Trophoblast cell (in vitro differentiated cells and primary cell): ENCODE results near the gene LCT.

Experiments
- DNase-seq, 2 donors: peaks; one replicate each; pipeline ENCODE4 v3.0.0-alpha.2; 2016
- H2AFZ ChIP-seq: 2 replicates; pipeline ENCODE4 v1.6.1; 2013; ENCODE audit warnings: low read length, moderate library complexity, mild to moderate bottlenecking; ENCODE audit not compliant: insufficient read depth, poor library complexity
- H2AK5ac ChIP-seq: 2 replicates; pipeline ENCODE4 v1.6.1; 2013; ENCODE audit warnings: mild to moderate bottlenecking, low read length
- H2BK120ac ChIP-seq: 2 replicates; pipeline ENCODE4 v1.6.1; 2013; ENCODE audit warnings: low read length, mild to moderate bottlenecking, moderate library complexity; ENCODE audit not compliant: insufficient read depth, poor library complexity
- H2BK12ac ChIP-seq: 2 replicates; pipeline ENCODE4 v1.6.1; 2013; ENCODE audit warnings: mild to moderate bottlenecking, low read length, moderate library complexity
- H2BK5ac ChIP-seq: 2 replicates; pipeline ENCODE4 v1.6.1; 2013; ENCODE audit warnings: low read length, low read depth, moderate library complexity, mild to moderate bottlenecking; ENCODE audit not compliant: poor library complexity
- H3K14ac ChIP-seq: 2 replicates; pipeline ENCODE4 v1.6.1; 2013; ENCODE audit warnings: mild to moderate bottlenecking, low read length
- H3K18ac ChIP-seq: 2 replicates; pipeline ENCODE4 v1.6.1; 2013; ENCODE audit warnings: mild to moderate bottlenecking, low read length
- H3K23ac ChIP-seq: 2 replicates; pipeline ENCODE4 v1.6.1; 2013; ENCODE audit warnings: low read length
- H3K27ac ChIP-seq: 2 replicates; pipeline ENCODE4 v1.5.1; 2013; ENCODE audit warnings: low read depth, mild to moderate bottlenecking, inconsistent platforms, low read length, moderate library complexity
- H3K27me3 ChIP-seq: 2 replicates; pipeline ENCODE4 v1.6.1; 2013; ENCODE audit warnings: inconsistent platforms, mild to moderate bottlenecking, low read length, moderate library complexity; ENCODE audit not compliant: insufficient read depth
- H3K36me3 ChIP-seq, 2 experiments: 1 replicate in 1 of 2; 2 replicates in 1 of 2; pipeline ENCODE4 v1.6.1; 2013; ENCODE audit warnings: low read length in 2 of 2, mild to moderate bottlenecking in 2 of 2, moderate library complexity in 1 of 2; ENCODE audit not compliant: insufficient read depth in 2 of 2, control insufficient read depth in 1 of 2
- H3K4ac ChIP-seq: 2 replicates; pipeline ENCODE4 v1.6.1; 2013; ENCODE audit warnings: low read depth, mild to moderate bottlenecking, low read length, moderate library complexity
- H3K4me1 ChIP-seq, 2 experiments: 1 replicate in 1 of 2; 2 replicates in 1 of 2; pipeline ENCODE4 v1.6.1; 2013; ENCODE audit warnings: low read length in 2 of 2, mild to moderate bottlenecking in 2 of 2, moderate library complexity in 1 of 2; ENCODE audit not compliant: insufficient read depth in 2 of 2, control insufficient read depth in 1 of 2
- H3K4me2 ChIP-seq: 2 replicates; pipeline ENCODE4 v1.6.1; 2013; ENCODE audit warnings: inconsistent platforms, mild to moderate bottlenecking, low read length, moderate library complexity
- H3K4me3 ChIP-seq: 2 replicates; pipeline ENCODE4 v1.5.1; 2013; ENCODE audit warnings: mild to moderate bottlenecking, low read depth, low read length, inconsistent platforms
- H3K79me1 ChIP-seq: one replicate; pipeline ENCODE4 v1.6.1; 2013; ENCODE audit warnings: low read length
- H3K79me2 ChIP-seq: 2 replicates; pipeline ENCODE4 v1.6.1; 2013; ENCODE audit warnings: low read length, mild to moderate bottlenecking; ENCODE audit not compliant: control insufficient read depth, insufficient read depth, poor library complexity
- H3K9ac ChIP-seq: 2 replicates; pipeline ENCODE4 v1.6.1; 2013; ENCODE audit warnings: mild to moderate bottlenecking, low read length
- H3K9me3 ChIP-seq: 2 replicates; pipeline ENCODE4 v1.6.1; 2013; ENCODE audit warnings: low read depth, mild to moderate bottlenecking, control low read depth, inconsistent platforms, low read length; ENCODE audit not compliant: insufficient read depth
- H4K12ac ChIP-seq: 2 replicates; pipeline ENCODE4 v1.6.1; 2013; ENCODE audit warnings: low read depth, mild to moderate bottlenecking, low read length, moderate library complexity
- H4K8ac ChIP-seq: 2 replicates; pipeline ENCODE4 v1.6.1; 2013; ENCODE audit warnings: low read depth, mild to moderate bottlenecking, low read length, moderate library complexity
- H4K91ac ChIP-seq: one replicate; pipeline ENCODE4 v1.6.1; 2013; ENCODE audit warnings: low read depth, mild to moderate bottlenecking, low read length, moderate library complexity
- WGBS: extraction: QIAGEN DNeasy Blood & Tissue Kit; methylation state at CpG from one replicate; pipeline ENCODE4 v1.1.7; 2013; ENCODE audit warnings: missing lambda C conversion rate; ENCODE audit not compliant: insufficient read length, insufficient coverage; ENCODE audit errors: extremely low coverage; 5-methylcytosine and 5-hydroxymethylcytosine counted together

Gene LCT

GRCh38 chr2:135742325-135742757, 94.6 kb downstream of the LCT start:
- peak overlapping the region; percentile 98 for H4K8ac ChIP-seq
- peak overlapping the region; percentile 83 for H3K14ac ChIP-seq
- H3K4me1 ChIP-seq = peaks cover 0 to 3% of the 10 kb centered on the region in 2 experiments
- H3K79me2 ChIP-seq = peaks cover 14% of the 10 kb centered on the region
- H3K27me3 ChIP-seq = no peaks in the 10 kb centered on the region
- peak overlapping the region; percentile 80 for H3K4ac ChIP-seq
- H2BK120ac ChIP-seq = peak overlapping the region; percentile 78
- H2BK12ac ChIP-seq = no peak overlapping the region
- no CpG with 5 or more reads among the region's 34 CpGs for WGBS
- H3K9ac ChIP-seq = peak overlapping the region; percentile 99
- peak overlapping the region; percentile 65 for H2AK5ac ChIP-seq
- peak overlapping the region; percentile 65 for H2AFZ ChIP-seq
- no peaks in the 10 kb centered on the region for H3K9me3 ChIP-seq
- peak overlapping the region; percentile 90 for H4K91ac ChIP-seq
- H3K23ac ChIP-seq = no peak overlapping the region
- peak; percentile 48 to 69 for DNase-seq
- peak overlapping the region; percentile 78 for H3K4me3 ChIP-seq
- peaks cover 0 to 2% of the 10 kb centered on the region in 2 experiments for H3K36me3 ChIP-seq
- peak overlapping the region; percentile 99 for H3K27ac ChIP-seq
- H3K4me2 ChIP-seq = peak overlapping the region; percentile 66
- peak overlapping the region; percentile 71 for H2BK5ac ChIP-seq
- peak overlapping the region; percentile 78 for H4K12ac ChIP-seq
- H3K18ac ChIP-seq = peak overlapping the region; percentile 83
- peaks cover 8% of the 10 kb centered on the region for H3K79me1 ChIP-seq

- Histone ChIP-seq H3K18ac (peak within 1 kb of the TSS; percentile 83), H2AFZ (peak within 1 kb of the TSS; percentile 93), H3K79me1 (peaks cover 8% of the 10 kb centered on the region), H3K23ac (no peak within 1 kb of the TSS), H4K12ac (peak within 1 kb of the TSS; percentile 78), H3K4me2 (peak within 1 kb of the TSS; percentile 66), H3K4me1 (peaks cover 0 to 3% of the 10 kb centered on the region in 2 experiments), H3K14ac (peak within 1 kb of the TSS; percentile 83), H3K36me3 (peaks cover 0 to 2% of the 10 kb centered on the region in 2 experiments), H2BK5ac (peak within 1 kb of the TSS; percentile 71), H4K8ac (peak within 1 kb of the TSS; percentile 98), H3K4me3 (peak within 1 kb of the TSS; percentile 78), H3K27ac (peak within 1 kb of the TSS; percentile 99), H3K9ac (peak within 1 kb of the TSS; percentile 99), H2BK120ac (peak within 1 kb of the TSS; percentile 78), H2AK5ac (peak within 1 kb of the TSS; percentile 65), H3K79me2 (peaks cover 14% of the 10 kb centered on the region), H2BK12ac (no peak within 1 kb of the TSS), H3K27me3 (no peaks in the 10 kb centered on the region), H3K9me3 (no peaks in the 10 kb centered on the region), H3K4ac (peak within 1 kb of the TSS; percentile 80), H4K91ac (peak within 1 kb of the TSS; percentile 90)
- WGBS = no CpG with 5 or more reads among the region's 93 CpGs
- peak; percentile 98 to 99 for DNase-seq
These were observed 95.3 kb downstream of the LCT start, which contains the start of gene UBXN4 for GRCh38 chr2:135741395-135742324. Gene UBXN4 (plus strand): TSS chr2:135741855. CDS start chr2:135741930, 75 bp downstream.

DNA sequence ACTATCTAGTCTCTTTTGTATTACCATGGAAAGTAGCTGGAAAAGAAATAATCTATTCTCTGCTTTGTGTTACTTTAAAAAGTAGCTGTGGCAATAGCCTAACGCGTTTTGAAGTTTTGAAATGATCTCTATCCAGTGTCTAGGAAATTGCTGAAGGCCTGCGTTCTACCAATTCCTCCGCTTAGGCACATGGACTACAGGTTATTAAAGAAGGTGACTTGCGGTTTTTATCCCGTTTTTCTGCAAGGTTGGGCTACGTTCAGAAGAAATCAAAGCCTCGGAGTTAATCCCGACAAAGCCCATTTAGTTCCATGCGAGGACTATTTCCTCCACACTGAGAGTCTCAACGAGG, 96.0 kb downstream of the LCT start:
- Histone ChIP-seq H2AK5ac (no peak overlapping the region), H2BK120ac (no peak overlapping the region), H3K36me3 (peaks cover 0 to 2% of the 10 kb centered on the region in 2 experiments), H3K23ac (no peak overlapping the region), H4K8ac (peak overlapping the region; percentile 93), H3K79me1 (peaks cover 8% of the 10 kb centered on the region), H3K27ac (no peak overlapping the region), H3K4me1 (peaks cover 0 to 3% of the 10 kb centered on the region in 2 experiments), H2BK5ac (no peak overlapping the region), H3K4me3 (no peak overlapping the region), H3K14ac (no peak overlapping the region), H3K79me2 (peaks cover 14% of the 10 kb centered on the region), H2AFZ (peak overlapping the region; percentile 93), H3K18ac (no peak overlapping the region), H3K9me3 (no peaks in the 10 kb centered on the region), H3K9ac (no peak overlapping the region), H4K12ac (peak overlapping the region; percentile 35), H4K91ac (peak overlapping the region; percentile 59), H3K4me2 (no peak overlapping the region), H2BK12ac (no peak overlapping the region), H3K27me3 (no peaks in the 10 kb centered on the region), H3K4ac (no peak overlapping the region)
- no CpG with 5 or more reads among the region's 11 CpGs for WGBS
- DNase-seq = no peak

- H3K14ac ChIP-seq = no peak overlapping the region
- H2AFZ ChIP-seq = no peak overlapping the region
- no peak overlapping the region for H3K9ac ChIP-seq
- DNase-seq = no peak
- no peak overlapping the region for H4K91ac ChIP-seq
- no peak overlapping the region for H2BK120ac ChIP-seq
- no peak overlapping the region for H3K27ac ChIP-seq
- no peak overlapping the region for H3K4ac ChIP-seq
- no peak overlapping the region for H3K4me3 ChIP-seq
- H3K79me2 ChIP-seq = peaks cover 13% of the 10 kb centered on the region
- H4K8ac ChIP-seq = no peak overlapping the region
- H2AK5ac ChIP-seq = no peak overlapping the region
- WGBS = no CpG with 5 or more reads among the region's 3 CpGs
- no peak overlapping the region for H2BK5ac ChIP-seq
- peaks cover 8% of the 10 kb centered on the region for H3K79me1 ChIP-seq
- H3K18ac ChIP-seq = no peak overlapping the region
- H3K9me3 ChIP-seq = no peaks in the 10 kb centered on the region
- no peak overlapping the region for H4K12ac ChIP-seq
- no peaks in the 10 kb centered on the region for H3K27me3 ChIP-seq
- H3K4me1 ChIP-seq = peaks cover 0 to 3% of the 10 kb centered on the region in 2 experiments
- no peaks in the 10 kb centered on the region for H3K36me3 ChIP-seq
- H2BK12ac ChIP-seq = no peak overlapping the region
- no peak overlapping the region for H3K4me2 ChIP-seq
- no peak overlapping the region for H3K23ac ChIP-seq
These were observed 96.8 kb downstream of the LCT start for GRCh38 chr2:135740206-135740605.
